ENCODE measurements around the gene SMC3. TPM values are rescaled to one million over a fixed set of nuclear protein-coding genes. Genes with fewer than 3 reads are reported as not detected.

SMC3 gene
- total and polyA plus RNA-seq, 2 experiments from 2014 or later, result 72.3 to 320 TPM

GRCh38 chr10:110547139-110547761 lies 20.2 kb upstream of the SMC3 start:
- Histone ChIP-seq H3K79me2 (replicated peaks; ENCODE audit: insufficient read depth) (no peaks in the 10 kb centered on the region), H3K9me2 (ENCODE audit: insufficient read depth) (no peaks in the 10 kb centered on the region), H3K27me3 (ENCODE audit: insufficient read depth) (no peaks in the 10 kb centered on the region), H3K4me3 (no peak overlapping the region), H2AFZ (no peak overlapping the region), H3K4me2 (no peak overlapping the region), H3F3A (replicated peaks; ENCODE audit: low read depth) (no peaks in the 10 kb centered on the region), H4K20me1 (replicated peaks; ENCODE audit: insufficient read depth) (no peaks in the 10 kb centered on the region), H3K4me1 (ENCODE audit: insufficient read depth) (no peaks in the 10 kb centered on the region), H3K36me3 (ENCODE audit: insufficient read depth) (no peaks in the 10 kb centered on the region), H3K27ac (ENCODE audit: low read depth) (no peak overlapping the region)
- no peaks in the 10 kb centered on the region for H3K36me3 Mint-ChIP-seq (ENCODE audit: low read depth)
- peaks cover 12% of the 10 kb centered on the region for H3K4me1 Mint-ChIP-seq
- no peak overlapping the region for H3K4me3 Mint-ChIP-seq
- no peak overlapping the region for H3K27ac Mint-ChIP-seq
- H3K27me3 Mint-ChIP-seq (ENCODE audit: insufficient read depth, low read depth, poor library complexity), result no peaks in the 10 kb centered on the region
- H3K9me3 Mint-ChIP-seq, result no peaks in the 10 kb centered on the region
- TF ChIP-seq CREB1 (CRISPR knock-in tag; IDR thresholded peaks at IDR 0.05; ENCODE audit: low read depth) (peak; percentile 29; the same call in 1 of the 2 replicates), JUNB (IDR thresholded peaks at IDR 0.05; ENCODE audit: unreplicated experiment) (no peak), CTCF (conservative IDR thresholded peaks at IDR 0.05; ENCODE audit: low read depth in 2 of 2) (peak; percentile 86 to 87)
- peak; percentile 65 for ATAC-seq
- peak; percentile 81 for DNase-seq (ENCODE audit: low spot score)

GRCh38 chr10:110548002-110548401 lies 19.5 kb upstream of the SMC3 start:
- H3K27me3 ChIP-seq (ENCODE audit: insufficient read depth), result no peaks in the 10 kb centered on the region
- peaks cover 4% of the 10 kb centered on the region; the same call in 1 of the 3 replicates for H3K36me3 Mint-ChIP-seq (ENCODE audit: low read depth)
- TF ChIP-seq ZNF462 (CRISPR knock-in tag; IDR thresholded peaks at IDR 0.05), result no peak
- no peak for TF ChIP-seq ZNF331 (CRISPR knock-in tag; IDR thresholded peaks at IDR 0.05; ENCODE audit: low read depth)
- no peak for TF ChIP-seq STAT1 (IDR thresholded peaks at IDR 0.05; ENCODE audit: unreplicated experiment)
- H3K79me2 ChIP-seq (replicated peaks; ENCODE audit: insufficient read depth), result no peaks in the 10 kb centered on the region
- no peak overlapping the region for H3K4me3 Mint-ChIP-seq
- H3K4me2 ChIP-seq, result no peak overlapping the region
- peak; percentile 89 for ATAC-seq
- no peaks in the 10 kb centered on the region for H3F3A ChIP-seq (replicated peaks; ENCODE audit: low read depth)
- no peaks in the 10 kb centered on the region for H3K4me1 ChIP-seq (ENCODE audit: insufficient read depth)
- H3K36me3 ChIP-seq (ENCODE audit: insufficient read depth), result no peaks in the 10 kb centered on the region
- no peaks in the 10 kb centered on the region for H4K20me1 ChIP-seq (replicated peaks; ENCODE audit: insufficient read depth)
- H3K9me3 Mint-ChIP-seq, result no peaks in the 10 kb centered on the region; the same call in 2 of the 3 replicates
- no peak overlapping the region for H3K4me3 ChIP-seq
- no peak overlapping the region for H3K27ac ChIP-seq (ENCODE audit: low read depth)
- no peak overlapping the region for H3K27ac Mint-ChIP-seq
- no peak overlapping the region for H2AFZ ChIP-seq
- H3K9me2 ChIP-seq (ENCODE audit: insufficient read depth), result no peaks in the 10 kb centered on the region
- H3K4me1 Mint-ChIP-seq, result peaks cover 12% of the 10 kb centered on the region
- DNase-seq (ENCODE audit: low spot score), result peak; percentile 57
- no peaks in the 10 kb centered on the region for H3K27me3 Mint-ChIP-seq (ENCODE audit: insufficient read depth, low read depth, poor library complexity)

All from GM23338 (cell line).